Ovary (tissue), 9 donors: ENCODE data around the gene TBC1D5. TPM values are rescaled to one million over a fixed set of nuclear protein-coding genes. Genes with fewer than 3 reads are reported as not detected.

Experiments used
- DNase-seq, 5 donors: peaks; one replicate each; pipeline ENCODE4 v3.0.0-alpha.2; 2019 to 2020
- H3K27ac ChIP-seq, 2 donors: fragments of 200-600 bp; one replicate each; pipeline versions ENCODE4 v1.5.1 to v1.8.0; 2019 to 2022
- H3K27me3 ChIP-seq: fragments of 200-600 bp; one replicate; pipeline ENCODE4 v1.8.0; 2022
- H3K36me3 ChIP-seq: fragments of 200-600 bp; sonication (generic); one replicate; pipeline ENCODE4 v1.5.1; 2019
- H3K4me1 ChIP-seq: one replicate; pipeline ENCODE4 v1.8.1; 2013; ENCODE audit warnings: mild to moderate bottlenecking, moderate library complexity; ENCODE audit not compliant: insufficient read depth
- H3K4me3 ChIP-seq: fragments of 200-600 bp; sonication (generic); one replicate; pipeline ENCODE4 v1.5.1; 2017
- H3K9me3 ChIP-seq, 2 donors: fragments of 200-600 bp in 1 of 2; sonication (generic) in 1 of 2; one replicate each; pipeline versions ENCODE4 v1.5.1 to v1.8.1; 2013 to 2019; ENCODE audit warnings: mild to moderate bottlenecking in 1 of 2, moderate library complexity in 1 of 2
- EP300 ChIP-seq: sonication (generic); formaldehyde crosslinking; IDR thresholded peaks from one replicate; pipeline ENCODE4 v1.6.1; 2017; ENCODE audit warnings: antibody characterized with exemption
- POLR2A ChIP-seq: fragments of 450-650 bp; IDR thresholded peaks from one replicate; pipeline ENCODE4 v1.6.1; 2017; ENCODE audit warnings: antibody characterized with exemption, mild to moderate bottlenecking, moderate library complexity
- WGBS, 3 donors: extraction: QIAGEN DNeasy Blood & Tissue Kit in 1 of 3; methylation state at CpG; one replicate each; pipeline versions ENCODE4 v1.1.5 to v1.1.7; 2013 to 2017; 5-methylcytosine and 5-hydroxymethylcytosine counted together
- intact Hi-C, 4 donors: fragments of 100-400 bp; cut with DNase I; formaldehyde crosslinking; loops; one replicate each; pipeline versions ENCODE4 v1.11.0 to v1.15.1; 2022 to 2023
- polyA plus RNA-seq, 2 donors: library from polyadenylated mRNA; stranded (reverse); fragments of 200-250 nt in 1 of 2; fragments of 350-450 nt in 1 of 2; fragmentation: Illumina TruSeq in 1 of 2; extraction: RNeasy Lipid Tissue Mini Kit (QIAGEN cat#74804) in 1 of 2; gene quantifications; one replicate each; pipeline ENCODE4 v1.2.3, GENCODE V29; 2013 to 2014
- total RNA-seq, 7 donors: library from RNA; depleted of rRNA in 2 of 7; stranded (reverse); fragments of >200 nt in 2 of 7; fragmentation: NEBNext Ultra II Directional in 3 of 7; extraction: Animal tissue kit (Norgen Biotek cat#: 25700) in 3 of 7; gene quantifications; one replicate each; pipeline versions ENCODE4 v1.1.0 to v1.2.4, GENCODE V29; 2016 to 2023
- TF ChIP-seq, protein P1 (sequence below), 3 donors: fragments of 450-650 bp in 2 of 3; fragments of 200-600 bp in 1 of 3; IDR thresholded peaks; one replicate each; pipeline versions ENCODE4 v1.5.1 to v1.8.0; 2016 to 2022; ENCODE audit warnings: antibody characterized with exemption in 3 of 3, mild to moderate bottlenecking in 1 of 3
- donor health status: DM: no; HTN: no; CAD: no; lungs with moderate emphysema.
- donor health status: DM: no; HTN: no; CAD: no.
- donor health status: Bipolar disorder and iron deficiency.
- donor health status: DM: yes; HTN: yes; CAD: no.
- donor health status: DM: no; HTN: no; CAD: no.
- donor health status: DM: yes; HTN: yes; CAD: no.

Gene TBC1D5
- total and polyA plus RNA-seq, 9 donors, result 20.7 to 73.5 (median 61.0) TPM

DNA sequence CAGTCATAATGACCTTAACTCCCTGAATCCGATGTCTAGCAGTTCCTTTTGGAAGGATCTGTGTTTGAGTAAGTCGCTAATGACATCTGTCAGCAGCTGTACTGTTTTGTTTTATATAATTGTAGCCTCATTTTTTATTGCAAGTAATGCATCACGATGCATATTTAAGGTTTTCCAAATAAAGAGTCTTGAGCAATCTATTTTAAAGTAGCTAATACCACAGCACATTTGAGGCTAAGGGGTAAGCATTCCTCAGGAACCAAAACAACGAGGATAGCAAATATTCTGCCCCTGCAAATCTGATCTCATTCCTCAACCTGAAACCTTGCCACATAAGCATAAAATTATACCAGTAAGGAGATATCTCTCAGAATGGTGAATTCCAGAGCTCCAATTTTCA, 98.7 kb downstream of the TBC1D5 start:
- Histone ChIP-seq H3K27ac (no peak overlapping the region), H3K9me3 (no peaks in the 10 kb centered on the region), H3K4me1 (peaks cover 1% of the 10 kb centered on the region), H3K27me3 (no peaks in the 10 kb centered on the region), H3K36me3 (no peaks in the 10 kb centered on the region), H3K4me3 (no peak overlapping the region)
- TF ChIP-seq, protein P1, sequence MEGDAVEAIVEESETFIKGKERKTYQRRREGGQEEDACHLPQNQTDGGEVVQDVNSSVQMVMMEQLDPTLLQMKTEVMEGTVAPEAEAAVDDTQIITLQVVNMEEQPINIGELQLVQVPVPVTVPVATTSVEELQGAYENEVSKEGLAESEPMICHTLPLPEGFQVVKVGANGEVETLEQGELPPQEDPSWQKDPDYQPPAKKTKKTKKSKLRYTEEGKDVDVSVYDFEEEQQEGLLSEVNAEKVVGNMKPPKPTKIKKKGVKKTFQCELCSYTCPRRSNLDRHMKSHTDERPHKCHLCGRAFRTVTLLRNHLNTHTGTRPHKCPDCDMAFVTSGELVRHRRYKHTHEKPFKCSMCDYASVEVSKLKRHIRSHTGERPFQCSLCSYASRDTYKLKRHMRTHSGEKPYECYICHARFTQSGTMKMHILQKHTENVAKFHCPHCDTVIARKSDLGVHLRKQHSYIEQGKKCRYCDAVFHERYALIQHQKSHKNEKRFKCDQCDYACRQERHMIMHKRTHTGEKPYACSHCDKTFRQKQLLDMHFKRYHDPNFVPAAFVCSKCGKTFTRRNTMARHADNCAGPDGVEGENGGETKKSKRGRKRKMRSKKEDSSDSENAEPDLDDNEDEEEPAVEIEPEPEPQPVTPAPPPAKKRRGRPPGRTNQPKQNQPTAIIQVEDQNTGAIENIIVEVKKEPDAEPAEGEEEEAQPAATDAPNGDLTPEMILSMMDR (IDR thresholded peaks at IDR 0.05), result no peak
- TF ChIP-seq POLR2A (no peak), EP300 (no peak)
- DNase-seq, result no peak
- intact Hi-C loops, result no loop called here
- WGBS, 3 donors, result 11 to 28% (median 16%) methylated on average over 4 of the region's 4 CpGs

DNA sequence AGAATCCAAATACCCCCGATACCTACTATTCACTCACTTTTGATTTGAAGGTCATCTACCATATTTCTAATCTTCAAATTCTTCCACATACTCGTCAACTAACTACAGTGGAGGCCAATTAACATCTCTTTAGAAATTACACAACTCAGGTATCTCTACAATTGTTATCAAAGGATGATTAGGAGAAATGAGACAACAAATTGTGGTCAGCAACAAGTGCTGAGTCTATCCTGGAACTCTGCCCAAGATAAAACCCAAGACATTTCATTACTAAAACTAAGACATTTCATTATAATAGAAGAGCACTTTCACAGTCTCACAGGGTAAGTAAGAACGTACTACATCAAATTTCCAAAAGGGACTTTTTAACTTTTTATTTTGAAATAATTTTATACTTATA, 100.0 kb downstream of the TBC1D5 start:
- H3K4me3 ChIP-seq, result no peak overlapping the region
- H3K4me1 ChIP-seq, result peaks cover 1% of the 10 kb centered on the region
- intact Hi-C loops, result no loop called here
- TF ChIP-seq EP300 (no peak), POLR2A (no peak)
- TF ChIP-seq, protein P1 (IDR thresholded peaks at IDR 0.05), result no peak
- no peaks in the 10 kb centered on the region for H3K36me3 ChIP-seq
- no peaks in the 10 kb centered on the region for H3K27me3 ChIP-seq
- WGBS, 3 donors, result 90 to 92% (median 92%) methylated on average over 3 of the region's 3 CpGs
- DNase-seq, result no peak
- no peak overlapping the region for H3K27ac ChIP-seq
- no peaks in the 10 kb centered on the region for H3K9me3 ChIP-seq

DNA sequence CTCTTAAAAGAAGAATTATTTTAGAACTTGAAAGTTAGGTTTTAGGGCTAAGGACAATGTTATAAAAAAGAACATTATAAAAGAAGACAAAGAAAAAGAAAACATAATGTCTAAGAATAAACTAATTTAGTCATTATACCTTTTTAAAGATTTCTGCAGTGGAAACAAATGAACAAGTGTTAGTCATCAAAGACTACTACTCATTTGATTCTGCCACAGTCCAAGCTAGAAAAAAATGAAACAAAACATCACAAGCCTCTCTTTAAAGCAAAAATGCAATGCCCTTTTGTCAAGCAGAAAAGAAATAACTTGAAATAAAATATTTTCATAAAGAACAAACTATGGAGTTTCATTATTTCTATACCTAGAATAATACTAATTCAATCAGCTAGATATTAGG, 102.0 kb downstream of the TBC1D5 start:
- H3K4me1 ChIP-seq, result peaks cover 1% of the 10 kb centered on the region
- TF ChIP-seq POLR2A (no peak), EP300 (no peak)
- TF ChIP-seq, protein P1 (IDR thresholded peaks at IDR 0.05), result no peak
- no peaks in the 10 kb centered on the region for H3K9me3 ChIP-seq
- H3K27me3 ChIP-seq, result no peaks in the 10 kb centered on the region
- H3K36me3 ChIP-seq, result no peaks in the 10 kb centered on the region
- DNase-seq, result no peak
- H3K4me3 ChIP-seq, result no peak overlapping the region
- intact Hi-C loops, result no loop called here
- H3K27ac ChIP-seq, result no peak overlapping the region

DNA sequence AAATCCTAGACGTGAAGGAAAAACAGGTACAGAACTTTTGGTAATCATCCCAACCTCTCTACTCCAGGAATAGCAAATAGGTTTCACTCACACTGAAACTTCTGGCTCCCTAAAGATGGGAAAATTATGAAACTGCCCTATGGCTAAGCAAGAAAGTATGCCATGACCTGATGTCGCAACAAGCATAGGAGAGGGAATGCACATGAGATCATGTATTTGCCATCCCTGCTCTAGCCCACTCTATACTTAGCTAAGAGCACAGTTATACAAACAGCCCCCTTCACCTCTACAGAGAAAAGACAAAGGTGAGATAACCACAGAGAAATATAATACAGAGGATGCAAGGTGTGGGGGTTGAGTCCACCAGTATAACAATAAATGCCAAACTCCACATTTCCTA, 102.7 kb downstream of the TBC1D5 start:
- TF ChIP-seq POLR2A (no peak), EP300 (no peak)
- TF ChIP-seq, protein P1 (IDR thresholded peaks at IDR 0.05), result no peak
- Histone ChIP-seq H3K9me3 (no peaks in the 10 kb centered on the region), H3K36me3 (no peaks in the 10 kb centered on the region), H3K27me3 (no peaks in the 10 kb centered on the region), H3K4me1 (peaks cover 3% of the 10 kb centered on the region), H3K27ac (no peak overlapping the region), H3K4me3 (no peak overlapping the region)
- intact Hi-C loops, result no loop called here
- WGBS, 3 donors, result 92 to 97% (median 95%) methylated on average over 2 of the region's 2 CpGs
- no peak for DNase-seq

DNA sequence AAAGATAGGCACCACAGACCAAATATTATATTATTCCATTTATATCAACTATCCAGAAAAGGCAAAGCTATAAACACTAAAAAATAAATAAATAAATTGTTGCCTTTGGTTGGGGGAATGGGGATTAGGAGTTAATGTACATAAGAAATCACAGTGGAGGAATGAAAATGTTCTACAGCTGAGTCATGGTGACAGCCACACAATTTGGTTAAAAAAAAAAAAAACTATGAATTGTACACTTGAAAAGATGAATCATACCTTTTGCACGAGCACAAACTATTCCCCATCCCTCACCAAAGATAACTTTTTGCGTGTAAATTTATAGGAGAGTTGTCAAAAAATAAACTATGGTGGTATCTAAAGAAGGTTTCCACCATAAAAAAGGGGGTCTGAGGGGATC, 103.2 kb downstream of the TBC1D5 start:
- no peak overlapping the region for H3K27ac ChIP-seq
- WGBS, 3 donors, result 70 to 86% (median 81%) methylated on average over 2 of the region's 2 CpGs

More for the DNA sequence above, 103.2 kb downstream of the TBC1D5 start:
- Histone ChIP-seq H3K4me3 (no peak overlapping the region), H3K36me3 (no peaks in the 10 kb centered on the region), H3K4me1 (peaks cover 3% of the 10 kb centered on the region), H3K9me3 (no peaks in the 10 kb centered on the region), H3K27me3 (no peaks in the 10 kb centered on the region)
- intact Hi-C loops, result no loop called here
- no peak for DNase-seq
- TF ChIP-seq EP300 (no peak), POLR2A (no peak)
- TF ChIP-seq, protein P1 (IDR thresholded peaks at IDR 0.05), result no peak
